Aorta (tissue), 5 donors: ENCODE measurements around the gene AQP1. TPM values are rescaled to one million over a fixed set of nuclear protein-coding genes. Genes with fewer than 3 reads are reported as not detected.

Source experiments
- ATAC-seq: fragments of 200-7000 bp; cut with Tn5 transposase; one replicate; pipeline ENCODE4 v1.9.1; 2022; ENCODE audit warnings: moderate library complexity; ENCODE audit not compliant: low FRiP score
- DNase-seq, 2 donors: peaks; one replicate each; pipeline ENCODE4 v3.0.0-alpha.2; 2020
- H3K27ac ChIP-seq, 2 donors: one replicate each; pipeline ENCODE4 v1.5.1; 2013; ENCODE audit warnings: low read length in 2 of 2, mild to moderate bottlenecking in 2 of 2, moderate library complexity in 2 of 2, control low read depth in 1 of 2, inconsistent platforms in 1 of 2, low read depth in 1 of 2
- H3K27me3 ChIP-seq, 2 donors: one replicate each; pipeline ENCODE4 v1.6.1; 2013; ENCODE audit warnings: control low read depth in 1 of 2, low read length in 1 of 2, mild to moderate bottlenecking in 1 of 2, moderate library complexity in 1 of 2; ENCODE audit not compliant: insufficient read depth in 2 of 2, control insufficient read depth in 1 of 2
- H3K36me3 ChIP-seq, 2 donors: one replicate each; pipeline ENCODE4 v1.6.1; 2013; ENCODE audit warnings: control low read depth in 1 of 2, low read length in 1 of 2, mild to moderate bottlenecking in 1 of 2; ENCODE audit not compliant: insufficient read depth in 2 of 2, control insufficient read depth in 1 of 2
- H3K4me1 ChIP-seq, 2 donors: one replicate each; pipeline ENCODE4 v1.6.1; 2013; ENCODE audit warnings: low read length in 2 of 2, control low read depth in 1 of 2, mild to moderate bottlenecking in 1 of 2, moderate library complexity in 1 of 2; ENCODE audit not compliant: insufficient read depth in 2 of 2, control insufficient read depth in 1 of 2
- H3K4me3 ChIP-seq, 2 donors: one replicate each; pipeline ENCODE4 v1.5.1; 2013; ENCODE audit warnings: low read length in 2 of 2, control low read depth in 1 of 2, mild to moderate bottlenecking in 1 of 2
- H3K9me3 ChIP-seq: one replicate; pipeline ENCODE4 v1.6.1; 2013; ENCODE audit warnings: mild to moderate bottlenecking, low read length; ENCODE audit not compliant: control insufficient read depth
- WGBS, 2 donors: extraction: QIAGEN DNeasy Blood & Tissue Kit; methylation state at CpG; one replicate each; pipeline ENCODE4 v1.1.7; 2013; 5-methylcytosine and 5-hydroxymethylcytosine counted together
- intact Hi-C, 2 donors: fragments of 100-400 bp; cut with DNase I; formaldehyde crosslinking; loops; one replicate each; pipeline versions ENCODE4 v1.14.2 to v1.15.0; 2022
- polyA plus RNA-seq, 2 donors: library from polyadenylated mRNA; stranded (reverse); fragments of 200-250 nt; gene quantifications; one replicate each; pipeline ENCODE4 v1.2.3, GENCODE V29; 2013
- total RNA-seq, 2 donors: library from RNA; stranded (reverse); fragmentation: NEBNext Ultra II Directional; extraction: Animal tissue kit (Norgen Biotek cat#: 25700); gene quantifications; one replicate each; pipeline ENCODE4 v1.2.1, GENCODE V29; 2021
- donor health status: healthy with polysubstance abuse.
- donor health status: Bipolar disorder and iron deficiency.
- donor health status: DM: no; HTN: no; CAD: no.
- donor health status: DM: no; HTN: no; CAD: no.
- donor health status: DM: yes; HTN: yes; CAD: no.

The AQP1 gene
- total and polyA plus RNA-seq, 4 donors = 370 to 1,062 (median 821) TPM

- DNase-seq = no peak
- H3K9me3 ChIP-seq = no peaks in the 10 kb centered on the region
- intact Hi-C loops = no loop called here
- H3K4me3 ChIP-seq = no peak overlapping the region
- no peaks in the 10 kb centered on the region for H3K4me1 ChIP-seq
- no peaks in the 10 kb centered on the region for H3K36me3 ChIP-seq
- ATAC-seq = no peak
- no peak overlapping the region for H3K27ac ChIP-seq
- no peaks in the 10 kb centered on the region for H3K27me3 ChIP-seq
Measured at GRCh38 chr7:30936650-30937245, 25.1 kb downstream of the AQP1 start.

- intact Hi-C loops = no loop called here
- no peak for ATAC-seq
- 56 to 66% methylated on average over 3 of the region's 3 CpGs for WGBS, 2 donors
Measured at GRCh38 chr7:30937416-30937815, 25.8 kb downstream of the AQP1 start.

GRCh38 chr7:30938435-30939316, 27.0 kb downstream of the AQP1 start:
- no peaks in the 10 kb centered on the region for H3K4me1 ChIP-seq
- H3K4me3 ChIP-seq = no peak overlapping the region
- WGBS, 2 donors = 23 to 25% methylated on average over 25 of the region's 25 CpGs
- H3K27ac ChIP-seq = no peak overlapping the region
- no peaks in the 10 kb centered on the region for H3K27me3 ChIP-seq
- no peaks in the 10 kb centered on the region for H3K9me3 ChIP-seq
- ATAC-seq (peak; percentile 88), DNase-seq (peak; percentile 79 to 96)
- no peaks in the 10 kb centered on the region for H3K36me3 ChIP-seq
- intact Hi-C loops = no loop called here

More at GRCh38 chr7:30937416-30937815, 25.8 kb downstream of the AQP1 start:
- no peaks in the 10 kb centered on the region for H3K27me3 ChIP-seq
- no peak overlapping the region for H3K4me3 ChIP-seq
- no peak for DNase-seq
- no peaks in the 10 kb centered on the region for H3K36me3 ChIP-seq
- no peak overlapping the region for H3K27ac ChIP-seq
- no peaks in the 10 kb centered on the region for H3K9me3 ChIP-seq
- H3K4me1 ChIP-seq = no peaks in the 10 kb centered on the region

- no peaks in the 10 kb centered on the region for H3K9me3 ChIP-seq
- intact Hi-C loops = no loop called here
- no peaks in the 10 kb centered on the region for H3K4me1 ChIP-seq
- H3K27ac ChIP-seq = no peak overlapping the region
- no peaks in the 10 kb centered on the region for H3K36me3 ChIP-seq
- no peak overlapping the region for H3K4me3 ChIP-seq
- no peaks in the 10 kb centered on the region for H3K27me3 ChIP-seq
- no peak for DNase-seq
- WGBS, 2 donors = 60 to 63% methylated on average over 8 of the region's 8 CpGs
- no peak for ATAC-seq
Measured at GRCh38 chr7:30941582-30942323, 30.1 kb downstream of the AQP1 start.

- intact Hi-C loops = no loop called here
- no peak for DNase-seq
- H3K27me3 ChIP-seq = no peaks in the 10 kb centered on the region
- no peak for ATAC-seq
- no peaks in the 10 kb centered on the region for H3K36me3 ChIP-seq
- H3K4me1 ChIP-seq = no peaks in the 10 kb centered on the region
- H3K27ac ChIP-seq = no peak overlapping the region
- H3K4me3 ChIP-seq = no peak overlapping the region
- H3K9me3 ChIP-seq = peaks cover 10% of the 10 kb centered on the region
Measured at GRCh38 chr7:30950197-30950596, 38.5 kb downstream of the AQP1 start.

GRCh38 chr7:30954914-30955313, 43.3 kb downstream of the AQP1 start:
- WGBS, 2 donors = 2 to 8% methylated on average over 4 of the region's 4 CpGs
- Histone ChIP-seq H3K4me1 (no peaks in the 10 kb centered on the region), H3K36me3 (no peaks in the 10 kb centered on the region), H3K9me3 (peaks cover 8% of the 10 kb centered on the region), H3K27me3 (no peaks in the 10 kb centered on the region), H3K27ac (no peak overlapping the region), H3K4me3 (no peak overlapping the region)
- DNase-seq (no peak), ATAC-seq (no peak)
- intact Hi-C loops = no loop called here

GRCh38 chr7:30956704-30957103, 45.1 kb downstream of the AQP1 start:
- Histone ChIP-seq H3K4me1 (no peaks in the 10 kb centered on the region), H3K36me3 (no peaks in the 10 kb centered on the region), H3K9me3 (peaks cover 6% of the 10 kb centered on the region), H3K27me3 (no peaks in the 10 kb centered on the region), H3K4me3 (no peak overlapping the region), H3K27ac (no peak overlapping the region)
- WGBS, 2 donors = 93 to 97% methylated on average over 1 of the region's 1 CpG
- ATAC-seq (no peak), DNase-seq (no peak)
- intact Hi-C loops = no loop called here

- intact Hi-C loops = no loop called here
- no peaks in the 10 kb centered on the region for H3K4me1 ChIP-seq
- H3K27me3 ChIP-seq = no peaks in the 10 kb centered on the region
- no peak within 1 kb of the TSS for H3K27ac ChIP-seq
- no peak within 1 kb of the TSS for H3K4me3 ChIP-seq
- no peak for ATAC-seq
- no peaks in the 10 kb centered on the region for H3K9me3 ChIP-seq
- WGBS, 2 donors = 95% methylated on average over 10 to 11 of the region's 11 CpGs
- DNase-seq = no peak
- no peaks in the 10 kb centered on the region for H3K36me3 ChIP-seq
Measured at GRCh38 chr7:30963842-30964241, 52.2 kb downstream of the AQP1 start, which contains the start of gene GHRHR. Gene GHRHR, plus strand, starts transcription at chr7:30963953. Its CDS starts 116 bp downstream, at chr7:30964069.
